ENCODE data around the gene TRAPPC6A. TPM values are rescaled to one million over a fixed set of nuclear protein-coding genes. Genes with fewer than 3 reads are reported as not detected.

TRAPPC6A gene
- total RNA-seq, 1 donor from 2014 or later = 13.7 TPM

- intact Hi-C loops (cut with micrococcal nuclease) = no loop called here
- DNase-seq (no peak), ATAC-seq (peak; percentile 41)
Measured at GRCh38 chr19:45187421-45188100, 9.5 kb upstream of the TRAPPC6A start.

GRCh38 chr19:45186509-45187334, 8.7 kb upstream of the TRAPPC6A start:
- ATAC-seq (no peak), DNase-seq (no peak)
- intact Hi-C loops (cut with micrococcal nuclease) = no loop called here

GRCh38 chr19:45184115-45184514, 6.1 kb upstream of the TRAPPC6A start:
- no peak for DNase-seq
- intact Hi-C loops (cut with micrococcal nuclease) = no loop called here

GRCh38 chr19:45182758-45183157, 4.7 kb upstream of the TRAPPC6A start:
- ATAC-seq (no peak), DNase-seq (no peak)
- intact Hi-C loops (cut with micrococcal nuclease) = no loop called here

More at GRCh38 chr19:45184115-45184514, 6.1 kb upstream of the TRAPPC6A start:
- ATAC-seq = no peak

GRCh38 chr19:45180936-45181335, 2.9 kb upstream of the TRAPPC6A start:
- ATAC-seq (no peak), DNase-seq (no peak)
- intact Hi-C loops (cut with micrococcal nuclease) = no loop called here

- no peak for ATAC-seq
- intact Hi-C loops (cut with micrococcal nuclease) = no loop called here
- DNase-seq = no peak
Measured at GRCh38 chr19:45179892-45180370, 1.9 kb upstream of the TRAPPC6A start.

- ATAC-seq (no peak), DNase-seq (peak; percentile 60)
- intact Hi-C loops (cut with micrococcal nuclease) = no loop called here
Measured at GRCh38 chr19:45179072-45179891, 1.2 kb upstream of the TRAPPC6A start.

- intact Hi-C loops (cut with micrococcal nuclease) = no loop called here
- ATAC-seq (peak; percentile 98), DNase-seq (peak; percentile 100)
Measured at GRCh38 chr19:45178262-45179071, 430 bp upstream of the TRAPPC6A start, which contains the start of gene BLOC1S3. TSS of gene BLOC1S3 (plus strand) at chr19:45178784. CDS start at chr19:45179297, 513 bp downstream.

GRCh38 chr19:45175515-45176345, 2.3 kb downstream of the TRAPPC6A start:
- ATAC-seq (no peak), DNase-seq (peak; percentile 15)
- intact Hi-C loops (cut with micrococcal nuclease) = no loop called here

- intact Hi-C loops (cut with micrococcal nuclease) = no loop called here
- DNase-seq = no peak
- ATAC-seq = no peak
Measured at GRCh38 chr19:45173816-45174215, 4.2 kb downstream of the TRAPPC6A start.

GRCh38 chr19:45172611-45173208, 5.3 kb downstream of the TRAPPC6A start:
- intact Hi-C loops (cut with micrococcal nuclease) = no loop called here
- DNase-seq (no peak), ATAC-seq (no peak)

GRCh38 chr19:45172173-45172572, 5.9 kb downstream of the TRAPPC6A start:
- ATAC-seq (peak; percentile 49), DNase-seq (no peak)
- intact Hi-C loops (cut with micrococcal nuclease) = no loop called here

- intact Hi-C loops (cut with micrococcal nuclease) = no loop called here
- peak; percentile 47 for ATAC-seq
- no peak for DNase-seq
Measured at GRCh38 chr19:45171211-45171623, 6.8 kb downstream of the TRAPPC6A start.

GRCh38 chr19:45170146-45171106, 7.6 kb downstream of the TRAPPC6A start:
- intact Hi-C loops (cut with micrococcal nuclease) = no loop called here
- ATAC-seq (no peak), DNase-seq (no peak)

- intact Hi-C loops (cut with micrococcal nuclease) = no loop called here
- DNase-seq = no peak
- no peak for ATAC-seq
Measured at GRCh38 chr19:45169602-45170001, 8.4 kb downstream of the TRAPPC6A start.

- no peak for DNase-seq
- no peak for ATAC-seq
- intact Hi-C loops (cut with micrococcal nuclease) = no loop called here
Measured at GRCh38 chr19:45168767-45169351, 9.2 kb downstream of the TRAPPC6A start.
